LHCN-M2 (cell line): ENCODE results near the gene LRIG2. TPM values are rescaled to one million over a fixed set of nuclear protein-coding genes. Genes with fewer than 3 reads are reported as not detected.
"Not testable (repeated sequence)": the region's sequence is repeated elsewhere in the genome, so short reads cannot be mapped to it uniquely, and the experiment has no call there.

Experiments used
- DNase-seq: peaks from one replicate; pipeline ENCODE4 v3.0.0-alpha.2; 2012; ENCODE audit warnings: low read depth
- total RNA-seq: library from RNA; depleted of rRNA; stranded (reverse); fragments of >200 nt; gene quantifications from 2 replicates; pipeline ENCODE4 v1.2.3, GENCODE V29; 2014

LRIG2 gene
- total RNA-seq, 1 experiment from 2014 or later, result 7.9 TPM

- DNase-seq, result no peak
Measured at GRCh38 chr1:113125517-113125916, 52.5 kb downstream of the LRIG2 start.

- DNase-seq, result no peak
Measured at GRCh38 chr1:113126207-113126606, 53.2 kb downstream of the LRIG2 start.

- no peak for DNase-seq
Measured at GRCh38 chr1:113128116-113128515, 55.1 kb downstream of the LRIG2 start.

- DNase-seq, result no peak
Measured at GRCh38 chr1:113129529-113130185, 56.7 kb downstream of the LRIG2 start.

GRCh38 chr1:113133038-113133437 lies 60.0 kb downstream of the LRIG2 start:
- DNase-seq, result no peak

GRCh38 chr1:113133759-113134158 lies 60.8 kb downstream of the LRIG2 start:
- DNase-seq, result no peak

GRCh38 chr1:113135460-113135859 lies 62.5 kb downstream of the LRIG2 start:
- no peak for DNase-seq

- DNase-seq, result no peak
Measured at GRCh38 chr1:113136476-113136875, 63.5 kb downstream of the LRIG2 start.

- DNase-seq, result no peak
Measured at GRCh38 chr1:113137563-113137962, 64.6 kb downstream of the LRIG2 start.

- DNase-seq, result no peak
Measured at GRCh38 chr1:113138778-113139177, 65.8 kb downstream of the LRIG2 start.

GRCh38 chr1:113140176-113140575 lies 67.2 kb downstream of the LRIG2 start:
- no peak for DNase-seq

- peak; percentile 60 for DNase-seq
Measured at GRCh38 chr1:113140588-113141446, 67.8 kb downstream of the LRIG2 start.

GRCh38 chr1:113141650-113142473 lies 68.9 kb downstream of the LRIG2 start:
- DNase-seq, result peak; percentile 59

GRCh38 chr1:113142791-113143190 lies 69.8 kb downstream of the LRIG2 start:
- DNase-seq, result no peak

GRCh38 chr1:113146242-113147072 lies 73.5 kb downstream of the LRIG2 start:
- DNase-seq, result no peak

GRCh38 chr1:113147073-113147625 lies 74.2 kb downstream of the LRIG2 start:
- DNase-seq, result no peak

- no peak for DNase-seq
Measured at GRCh38 chr1:113147826-113148225, 74.8 kb downstream of the LRIG2 start.

- DNase-seq, result not testable (repeated sequence)
Measured at GRCh38 chr1:113150494-113150893, 77.5 kb downstream of the LRIG2 start.

GRCh38 chr1:113153116-113153803 lies 80.3 kb downstream of the LRIG2 start:
- peak; percentile 41 for DNase-seq

- DNase-seq, result no peak
Measured at GRCh38 chr1:113156368-113156767, 83.4 kb downstream of the LRIG2 start.
